K562 (cell line): ENCODE measurements around the gene RNF13. TPM values are rescaled to one million over a fixed set of nuclear protein-coding genes. Genes with fewer than 3 reads are reported as not detected.

Source experiments
- ATAC-seq: fragments of 200-7000 bp; cut with Tn5 transposase; 3 replicates; pipeline ENCODE4 v1.9.1; 2020; ENCODE audit warnings: moderate library complexity
- BruUV-seq: library from RNA; stranded (reverse); fragments of 400-500 nt; replicated peaks from 2 replicates; lab custom pipeline; 2021; lab: Mats Ljungman, UMichigan
- CTCF ChIA-PET: fragments of 300-600 bp; formaldehyde crosslinking; extraction: SDS; loops from one replicate; lab custom pipeline; 2021; ENCODE audit warnings: low intra/inter-chr PET ratio; lab: Yijun Ruan, JAX
- POLR2A ChIA-PET: fragments of 300-600, 350-650 bp; sonication (Branson Sonifier 250); formaldehyde crosslinking; extraction: SDS; loops from one replicate; lab custom pipeline; 2021; ENCODE audit warnings: antibody characterized with exemption, inconsistent platforms; lab: Yijun Ruan, JAX
- DNase-seq, 4 experiments: peaks; one replicate each; pipeline versions ENCODE4 v3.0.0 to v3.0.0-alpha.2; 2011 to 2018; ENCODE audit warnings: low spot score in 3 of 4, mixed read lengths in 3 of 4; ENCODE audit errors: extremely low read depth in 1 of 4
- FAIRE-seq: peaks from 2 replicates; lab custom pipeline; 2011; peaks lifted over from hg19 to GRCh38; lab: Jason Lieb, UNC
- H2AFZ ChIP-seq: 2 replicates; pipeline ENCODE4 v1.6.0; 2011; ENCODE audit warnings: low read depth, low read length, control low read depth, inconsistent platforms
- H3K27ac ChIP-seq: fragments of 200-600 bp; 3 replicates; pipeline ENCODE4 v1.8.0; 2011; ENCODE audit warnings: low read depth, mild to moderate bottlenecking, control low read depth, inconsistent platforms, low read length, moderate library complexity, mixed read lengths; ENCODE audit errors: extremely low read depth
- H3K27me3 ChIP-seq, 2 experiments: fragments of 300-600 bp in 1 of 2; 2 replicates in 1 of 2; 3 replicates in 1 of 2; pipeline versions ENCODE4 v1.6.0 to v1.8.0; 2011; ENCODE audit warnings: inconsistent platforms in 2 of 2, low read length in 2 of 2, mild to moderate bottlenecking in 1 of 2, mixed read lengths in 1 of 2, moderate library complexity in 1 of 2; ENCODE audit not compliant: control insufficient read depth in 2 of 2, insufficient read depth in 2 of 2
- H3K36me3 ChIP-seq: fragments of 300-600 bp; 3 replicates; pipeline ENCODE4 v1.8.0; 2011; ENCODE audit warnings: mild to moderate bottlenecking, low read length, inconsistent platforms; ENCODE audit not compliant: control insufficient read depth, insufficient read depth
- H3K4me1 ChIP-seq, 2 experiments: fragments of 200-600 bp in 1 of 2; replicated peaks in 1 of 2; 2 replicates in 1 of 2; 3 replicates in 1 of 2; pipeline versions ENCODE4 v1.5.1 to v1.8.0; 2011; ENCODE audit warnings: inconsistent platforms in 2 of 2, low read length in 2 of 2, mild to moderate bottlenecking in 1 of 2, mixed read lengths in 1 of 2, moderate library complexity in 1 of 2; ENCODE audit not compliant: control insufficient read depth in 2 of 2, insufficient read depth in 2 of 2
- H3K4me2 ChIP-seq: 2 replicates; pipeline ENCODE4 v1.6.1; 2011; ENCODE audit warnings: low read length, control low read depth, inconsistent platforms, mixed read lengths; ENCODE audit not compliant: insufficient read depth
- H3K4me3 ChIP-seq: fragments of 200-600 bp; sonication (generic), shearing (Covaris generic); 2 replicates; pipeline ENCODE4 v1.5.1; 2016; ENCODE audit warnings: control low read depth, inconsistent platforms
- H3K79me2 ChIP-seq: fragments of 200-600 bp; 3 replicates; pipeline ENCODE4 v1.8.0; 2011; ENCODE audit warnings: low read length, inconsistent platforms; ENCODE audit not compliant: control insufficient read depth, insufficient read depth
- H3K9ac ChIP-seq, 2 experiments: 2 replicates each; pipeline versions ENCODE4 v1.6.0 to v1.6.1; 2011; ENCODE audit warnings: low read depth in 2 of 2, low read length in 2 of 2, control low read depth in 1 of 2, inconsistent platforms in 1 of 2, mild to moderate bottlenecking in 1 of 2, mixed read lengths in 1 of 2; ENCODE audit not compliant: insufficient read depth in 1 of 2
- H3K9me1 ChIP-seq: one replicate; pipeline ENCODE4 v1.6.0; 2011; ENCODE audit warnings: inconsistent platforms, mild to moderate bottlenecking, low read length, moderate library complexity; ENCODE audit not compliant: control insufficient read depth, insufficient read depth
- H3K9me3 ChIP-seq: replicated peaks from 2 replicates; pipeline ENCODE4 v1.5.1; 2011; ENCODE audit warnings: low read depth, low read length, inconsistent platforms; ENCODE audit not compliant: control insufficient read depth, insufficient read depth
- H4K20me1 ChIP-seq: replicated peaks from 2 replicates; pipeline ENCODE4 v1.6.1; 2011; ENCODE audit warnings: low read length, inconsistent platforms, mixed read lengths; ENCODE audit not compliant: control insufficient read depth, insufficient read depth
- ADNP ChIP-seq: fragments of 200-800 bp; sonication (Bioruptor generic); IDR thresholded peaks from 2 replicates; pipeline ENCODE4 v1.6.1; 2016; ENCODE audit warnings: missing genetic modification characterization, missing compliant biosample characterization
- BMI1 ChIP-seq: fragments of 150-350 bp; IDR thresholded peaks from 2 replicates; pipeline ENCODE4 v1.6.1; 2014; ENCODE audit warnings: low read length
- BRCA1 ChIP-seq, 2 experiments: fragments of 450-650 bp in 1 of 2; sonication (generic) in 1 of 2; formaldehyde crosslinking in 1 of 2; IDR thresholded peaks; 2 replicates each; pipeline versions ENCODE4 v1.5.0 to v1.6.1; 2017 to 2020; ENCODE audit warnings: mild to moderate bottlenecking in 1 of 2, missing genetic modification reagents in 1 of 2
- ELF4 ChIP-seq: fragments of 450-650 bp; formaldehyde crosslinking; IDR thresholded peaks from 2 replicates; pipeline ENCODE4 v1.4.0; 2022; ENCODE audit warnings: missing genetic modification characterization
- EP400 ChIP-seq: fragments of 450-650 bp; IDR thresholded peaks from 2 replicates; pipeline ENCODE4 v1.6.1; 2017; ENCODE audit warnings: antibody characterized with exemption, mild to moderate bottlenecking, moderate library complexity
- FOXP4 ChIP-seq: sonication (generic); formaldehyde crosslinking; IDR thresholded peaks from 2 replicates; pipeline ENCODE4 v1.8.0; 2022; ENCODE audit warnings: mild to moderate bottlenecking, missing genetic modification reagents, borderline replicate concordance
- GATAD2A ChIP-seq: fragments of 450-650 bp; IDR thresholded peaks from 2 replicates; pipeline ENCODE4 v1.6.1; 2017
- HDGF ChIP-seq: fragments of 450-650 bp; IDR thresholded peaks from 2 replicates; pipeline ENCODE4 v1.6.1; 2016
- IRF2 ChIP-seq: sonication (generic); formaldehyde crosslinking; IDR thresholded peaks from 2 replicates; pipeline ENCODE4 v1.8.1; 2022; ENCODE audit warnings: mild to moderate bottlenecking, missing genetic modification reagents
- MCM5 ChIP-seq: fragments of 450-650 bp; IDR thresholded peaks from 2 replicates; pipeline ENCODE4 v1.6.1; 2016; ENCODE audit warnings: low read depth
- SMARCA5 ChIP-seq: fragments of 450-650 bp; IDR thresholded peaks from 2 replicates; pipeline ENCODE4 v1.6.1; 2016
- TCF7 ChIP-seq: sonication (generic); IDR thresholded peaks from 2 replicates; pipeline ENCODE4 v1.6.1; 2016; ENCODE audit warnings: antibody characterized with exemption, borderline replicate concordance
- THRB ChIP-seq: fragments of 450-650 bp; formaldehyde crosslinking; conservative IDR thresholded peaks from 2 replicates; pipeline ENCODE4 v1.4.0; 2022; ENCODE audit warnings: mild to moderate bottlenecking, missing genetic modification characterization
- ZNF239 ChIP-seq: fragments of 250-450 bp; sonication (Bioruptor Pico); IDR thresholded peaks from 2 replicates; pipeline ENCODE4 v1.4.0; 2020; ENCODE audit warnings: mild to moderate bottlenecking
- ZNF444 ChIP-seq: fragments of 250-450 bp; sonication (Bioruptor Pico); IDR thresholded peaks from 2 replicates; pipeline ENCODE4 v1.4.0; 2020; ENCODE audit warnings: mild to moderate bottlenecking, moderate library complexity
- ZNF583 ChIP-seq: fragments of 250-450 bp; sonication (Bioruptor Pico); IDR thresholded peaks from 2 replicates; pipeline ENCODE4 v1.4.0; 2020
- ZNF766 ChIP-seq: fragments of 200-800 bp; sonication (Bioruptor generic); conservative IDR thresholded peaks from 2 replicates; pipeline ENCODE4 v1.6.1; 2016; ENCODE audit warnings: missing genetic modification characterization, missing compliant biosample characterization
- in situ Hi-C: fragments of 300-500 bp; cut with MboI; formaldehyde crosslinking; loops from 4 replicates; pipeline ENCODE4 v1.15.0; 2018; ENCODE audit warnings: inconsistent platforms, mixed read lengths
- intact Hi-C: fragments of 100-400 bp; cut with micrococcal nuclease; formaldehyde crosslinking; loops from 2 replicates; pipeline ENCODE4 v1.14.2; 2022
- polyA plus RNA-seq, 8 experiments: library from polyadenylated mRNA; depleted of rRNA in 4 of 8; stranded (reverse) in 5 of 8; unstranded in 3 of 8; fragments of >200 nt; fragmentation: Nextera tagmentation in 2 of 8; fragmentation: Illumina TruSeq in 1 of 8; extraction: Ambion mirVana in 2 of 8; extraction: Trizol in 1 of 8; gene quantifications; 2 replicates each; pipeline versions ENCODE4 v1.2.1 to v1.2.3, GENCODE V29; 2011 to 2014; ENCODE audit warnings: inconsistent platforms in 1 of 8, missing spikeins in 1 of 8
- total RNA-seq, 7 experiments: library from RNA; depleted of rRNA in 6 of 7; stranded (reverse); fragments of >200 nt in 6 of 7; fragmentation: Illumina TruSeq in 2 of 7; extraction: Trizol in 2 of 7; gene quantifications; 2 replicates each; pipeline versions ENCODE4 v1.2.1 to v1.2.3, GENCODE V29; 2011 to 2021; ENCODE audit warnings: low replicate concordance in 1 of 7
- TF ChIP-seq, protein P1 (sequence below): fragments of 250-450 bp; sonication (Bioruptor Pico); IDR thresholded peaks from 2 replicates; pipeline ENCODE4 v1.4.0; 2020; ENCODE audit warnings: mild to moderate bottlenecking, moderate library complexity

RNF13 gene
- total and polyA plus RNA-seq, 9 of the 15 experiments (the other 6 are each of a cell fraction or from before 2014, with no cell fraction given): 12.7 to 35.8 (median 18.9) TPM

DNA sequence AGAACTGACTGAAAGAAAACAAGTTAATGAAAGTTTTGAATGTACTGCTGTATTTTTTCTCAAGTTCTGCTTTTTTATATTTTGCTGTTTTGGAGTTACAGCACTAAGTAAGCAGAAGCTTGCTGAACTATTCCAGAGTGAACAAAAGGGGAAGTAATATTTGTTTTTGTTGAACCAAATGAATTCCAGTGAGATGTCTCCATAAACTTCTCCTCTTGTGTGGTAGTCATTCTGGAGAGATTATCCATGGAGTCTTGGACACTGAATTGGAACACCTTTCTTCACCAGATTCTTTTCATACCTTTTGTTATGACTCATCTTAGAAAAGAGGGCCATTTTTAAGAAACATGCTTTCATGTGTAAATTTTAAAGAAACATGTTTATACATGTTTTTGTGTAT, 29.4 kb upstream of the RNF13 start:
- intact Hi-C loops: no loop called here
- no peaks in the 10 kb centered on the region for H3K9me3 ChIP-seq
- no peak overlapping the region for H3K9ac ChIP-seq
- H3K4me1 ChIP-seq: no peaks in the 10 kb centered on the region; a peak in 1 of 5 replicates
- ATAC-seq: no peak
- in situ Hi-C loops: no loop called here
- H3K4me2 ChIP-seq: no peak overlapping the region
- BruUV-seq: no TSS peak
- no peaks in the 10 kb centered on the region for H3K36me3 ChIP-seq
- ChIA-PET CTCF (no interaction called here), POLR2A (no interaction called here)
- H2AFZ ChIP-seq: no peak overlapping the region
- H3K27ac ChIP-seq: no peak overlapping the region
- H3K9me1 ChIP-seq: no peaks in the 10 kb centered on the region
- no peak for DNase-seq
- H4K20me1 ChIP-seq: no peaks in the 10 kb centered on the region
- peaks cover 0 to 3% of the 10 kb centered on the region in 2 experiments; a peak in 1 of 5 replicates for H3K27me3 ChIP-seq
- no peak for FAIRE-seq
- no peaks in the 10 kb centered on the region for H3K79me2 ChIP-seq
- H3K4me3 ChIP-seq: no peak overlapping the region
- no peak for TF ChIP-seq ZNF583 (CRISPR knock-in tag)
- TF ChIP-seq FOXP4 (CRISPR knock-in tag): no peak
- no peak for TF ChIP-seq THRB (CRISPR knock-in tag)
- no peak for TF ChIP-seq BMI1
- TF ChIP-seq ZNF766 (CRISPR knock-in tag): no peak
- TF ChIP-seq ZNF444 (CRISPR knock-in tag): no peak
- TF ChIP-seq ADNP: no peak
- TF ChIP-seq, protein P1, sequence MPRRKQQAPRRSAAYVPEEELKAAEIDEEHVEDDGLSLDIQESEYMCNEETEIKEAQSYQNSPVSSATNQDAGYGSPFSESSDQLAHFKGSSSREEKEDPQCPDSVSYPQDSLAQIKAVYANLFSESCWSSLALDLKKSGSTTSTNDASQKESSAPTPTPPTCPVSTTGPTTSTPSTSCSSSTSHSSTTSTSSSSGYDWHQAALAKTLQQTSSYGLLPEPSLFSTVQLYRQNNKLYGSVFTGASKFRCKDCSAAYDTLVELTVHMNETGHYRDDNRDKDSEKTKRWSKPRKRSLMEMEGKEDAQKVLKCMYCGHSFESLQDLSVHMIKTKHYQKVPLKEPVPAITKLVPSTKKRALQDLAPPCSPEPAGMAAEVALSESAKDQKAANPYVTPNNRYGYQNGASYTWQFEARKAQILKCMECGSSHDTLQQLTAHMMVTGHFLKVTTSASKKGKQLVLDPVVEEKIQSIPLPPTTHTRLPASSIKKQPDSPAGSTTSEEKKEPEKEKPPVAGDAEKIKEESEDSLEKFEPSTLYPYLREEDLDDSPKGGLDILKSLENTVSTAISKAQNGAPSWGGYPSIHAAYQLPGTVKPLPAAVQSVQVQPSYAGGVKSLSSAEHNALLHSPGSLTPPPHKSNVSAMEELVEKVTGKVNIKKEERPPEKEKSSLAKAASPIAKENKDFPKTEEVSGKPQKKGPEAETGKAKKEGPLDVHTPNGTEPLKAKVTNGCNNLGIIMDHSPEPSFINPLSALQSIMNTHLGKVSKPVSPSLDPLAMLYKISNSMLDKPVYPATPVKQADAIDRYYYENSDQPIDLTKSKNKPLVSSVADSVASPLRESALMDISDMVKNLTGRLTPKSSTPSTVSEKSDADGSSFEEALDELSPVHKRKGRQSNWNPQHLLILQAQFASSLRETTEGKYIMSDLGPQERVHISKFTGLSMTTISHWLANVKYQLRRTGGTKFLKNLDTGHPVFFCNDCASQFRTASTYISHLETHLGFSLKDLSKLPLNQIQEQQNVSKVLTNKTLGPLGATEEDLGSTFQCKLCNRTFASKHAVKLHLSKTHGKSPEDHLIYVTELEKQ (CRISPR knock-in tag): no peak
- no peak for TF ChIP-seq TCF7
- no peak for TF ChIP-seq HDGF
- TF ChIP-seq SMARCA5: no peak
- TF ChIP-seq GATAD2A: no peak
- no peak for TF ChIP-seq MCM5
- no peak for TF ChIP-seq ELF4 (CRISPR knock-in tag)
- TF ChIP-seq ZNF239 (CRISPR knock-in tag): no peak
- no peak for TF ChIP-seq BRCA1 (IDR thresholded peaks at IDR 0.05)
- no peak for TF ChIP-seq BRCA1 (CRISPR knock-in tag; IDR thresholded peaks at IDR 0.05)
- no peak for TF ChIP-seq IRF2 (CRISPR knock-in tag)
- TF ChIP-seq EP400: no peak
